ENCODE data around the gene ATP4A.

The ATP4A gene

DNA sequence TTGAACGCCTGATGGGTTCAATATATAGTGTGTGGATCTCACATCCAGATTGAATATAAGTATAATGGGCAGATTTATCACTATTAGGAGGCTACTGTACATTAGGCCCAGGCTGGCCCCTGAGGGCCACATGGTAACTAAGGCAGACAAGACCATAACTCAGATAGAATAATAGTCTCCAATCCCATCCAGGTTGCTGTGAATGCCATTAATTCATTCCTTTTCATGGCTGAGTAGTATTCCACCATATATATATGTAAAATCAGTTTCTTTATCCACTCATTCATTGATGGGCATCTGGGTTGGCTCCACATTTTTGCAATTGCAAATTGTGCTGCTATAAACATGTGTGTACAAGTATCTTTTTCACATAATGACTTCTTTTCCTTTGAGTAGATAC is 14.5 kb upstream of the ATP4A start:
- H3K9me3 ChIP-seq (ENCODE audit: insufficient read depth, low read depth, low read length) = no peaks in the 10 kb centered on the region
- no peaks in the 10 kb centered on the region for H3K4me1 ChIP-seq (ENCODE audit: insufficient read depth, low read length, poor library complexity, severe bottlenecking)

GRCh38 chr19:35571406-35571965 is 8.0 kb upstream of the ATP4A start:
- H3K9me2 ChIP-seq (replicated peaks; ENCODE audit: low read depth, low read length) = no peaks in the 10 kb centered on the region

More for the DNA sequence above, 14.5 kb upstream of the ATP4A start:
- Histone ChIP-seq H3K27me3 (ENCODE audit: insufficient read depth, low read length, poor library complexity, severe bottlenecking) (no peaks in the 10 kb centered on the region), H2AFZ (ENCODE audit: low read length) (no peak overlapping the region), H3K4me2 (ENCODE audit: low read depth, low read length, poor library complexity, severe bottlenecking) (no peak overlapping the region), H3K9me2 (replicated peaks; ENCODE audit: low read depth, low read length) (no peaks in the 10 kb centered on the region), H3K4me3 (ENCODE audit: low read length, poor library complexity, severe bottlenecking) (no peak overlapping the region), H3K9ac (ENCODE audit: low read depth, low read length, poor library complexity, severe bottlenecking) (no peak overlapping the region), H3K36me3 (ENCODE audit: insufficient read depth, low read length) (no peaks in the 10 kb centered on the region), H4K20me1 (ENCODE audit: insufficient read depth, low read length, poor library complexity, severe bottlenecking) (no peaks in the 10 kb centered on the region), H3F3A (ENCODE audit: low read depth) (no peaks in the 10 kb centered on the region), H3K79me2 (ENCODE audit: insufficient read depth, low read length) (no peaks in the 10 kb centered on the region)
- TF ChIP-seq CTCF (conservative IDR thresholded peaks at IDR 0.05; ENCODE audit: low read length) = no peak
- no peak for TF ChIP-seq EZH2phosphoT487 (IDR thresholded peaks at IDR 0.05; ENCODE audit: borderline replicate concordance)

GRCh38 chr19:35569281-35569781 is 5.9 kb upstream of the ATP4A start:
- Histone ChIP-seq H4K20me1 (ENCODE audit: insufficient read depth, low read length, poor library complexity, severe bottlenecking) (no peaks in the 10 kb centered on the region), H3K9ac (ENCODE audit: low read depth, low read length, poor library complexity, severe bottlenecking) (no peak overlapping the region), H3F3A (ENCODE audit: low read depth) (no peaks in the 10 kb centered on the region), H3K27me3 (ENCODE audit: insufficient read depth, low read length, poor library complexity, severe bottlenecking) (no peaks in the 10 kb centered on the region), H3K4me2 (ENCODE audit: low read depth, low read length, poor library complexity, severe bottlenecking) (no peak overlapping the region), H3K4me1 (ENCODE audit: insufficient read depth, low read length, poor library complexity, severe bottlenecking) (no peaks in the 10 kb centered on the region), H3K9me2 (replicated peaks; ENCODE audit: low read depth, low read length) (no peaks in the 10 kb centered on the region), H3K4me3 (ENCODE audit: low read length, poor library complexity, severe bottlenecking) (no peak overlapping the region), H2AFZ (ENCODE audit: low read length) (no peak overlapping the region), H3K36me3 (ENCODE audit: insufficient read depth, low read length) (no peaks in the 10 kb centered on the region), H3K9me3 (ENCODE audit: insufficient read depth, low read depth, low read length) (no peaks in the 10 kb centered on the region), H3K79me2 (ENCODE audit: insufficient read depth, low read length) (no peaks in the 10 kb centered on the region)
- TF ChIP-seq EZH2phosphoT487 (IDR thresholded peaks at IDR 0.05; ENCODE audit: borderline replicate concordance) = no peak
- no peak for TF ChIP-seq CTCF (conservative IDR thresholded peaks at IDR 0.05; ENCODE audit: low read length)

More at GRCh38 chr19:35571406-35571965, 8.0 kb upstream of the ATP4A start:
- Histone ChIP-seq H4K20me1 (ENCODE audit: insufficient read depth, low read length, poor library complexity, severe bottlenecking) (no peaks in the 10 kb centered on the region), H2AFZ (ENCODE audit: low read length) (no peak overlapping the region), H3K9ac (ENCODE audit: low read depth, low read length, poor library complexity, severe bottlenecking) (no peak overlapping the region), H3K36me3 (ENCODE audit: insufficient read depth, low read length) (no peaks in the 10 kb centered on the region), H3F3A (ENCODE audit: low read depth) (no peaks in the 10 kb centered on the region), H3K9me3 (ENCODE audit: insufficient read depth, low read depth, low read length) (no peaks in the 10 kb centered on the region), H3K4me3 (ENCODE audit: low read length, poor library complexity, severe bottlenecking) (no peak overlapping the region), H3K4me2 (ENCODE audit: low read depth, low read length, poor library complexity, severe bottlenecking) (no peak overlapping the region), H3K27me3 (ENCODE audit: insufficient read depth, low read length, poor library complexity, severe bottlenecking) (no peaks in the 10 kb centered on the region), H3K4me1 (ENCODE audit: insufficient read depth, low read length, poor library complexity, severe bottlenecking) (no peaks in the 10 kb centered on the region), H3K79me2 (ENCODE audit: insufficient read depth, low read length) (no peaks in the 10 kb centered on the region)
- TF ChIP-seq EZH2phosphoT487 (IDR thresholded peaks at IDR 0.05; ENCODE audit: borderline replicate concordance) (no peak), CTCF (conservative IDR thresholded peaks at IDR 0.05; ENCODE audit: low read length) (no peak)

Measured in Loucy (cell line).